ENCODE data around the gene DLG2. TPM values are rescaled to one million over a fixed set of nuclear protein-coding genes. Genes with fewer than 3 reads are reported as not detected.

Gene DLG2
- total RNA-seq, 4 donors from 2014 or later, result 11.0 to 34.2 (median 19.8) TPM

DNA sequence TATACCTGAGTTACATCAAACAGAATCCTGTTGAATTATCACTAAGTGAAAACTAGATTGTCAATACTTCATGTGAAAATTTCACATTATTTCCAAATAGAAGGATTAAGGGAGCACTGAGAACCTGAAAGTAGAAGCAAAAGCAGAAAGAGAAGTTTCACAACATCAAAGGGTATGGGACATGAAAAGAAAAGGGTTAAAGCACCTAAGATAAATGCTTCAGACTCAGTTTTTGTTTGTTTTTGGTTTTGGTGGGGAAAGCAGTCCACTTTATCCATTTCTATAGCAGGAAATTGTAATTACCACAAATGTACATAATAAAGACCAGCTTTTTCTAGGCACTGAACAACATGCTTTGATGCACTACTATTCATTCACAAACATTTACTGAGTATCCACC is 1271.2 kb downstream of the DLG2 start:
- H3K4me1 ChIP-seq, result no peaks in the 10 kb centered on the region
- H3K9me3 ChIP-seq, result no peaks in the 10 kb centered on the region
- no peak overlapping the region for H3K4me3 ChIP-seq
- no peaks in the 10 kb centered on the region for H3K27me3 ChIP-seq
- ATAC-seq, result no peak
- TF ChIP-seq, protein P1, sequence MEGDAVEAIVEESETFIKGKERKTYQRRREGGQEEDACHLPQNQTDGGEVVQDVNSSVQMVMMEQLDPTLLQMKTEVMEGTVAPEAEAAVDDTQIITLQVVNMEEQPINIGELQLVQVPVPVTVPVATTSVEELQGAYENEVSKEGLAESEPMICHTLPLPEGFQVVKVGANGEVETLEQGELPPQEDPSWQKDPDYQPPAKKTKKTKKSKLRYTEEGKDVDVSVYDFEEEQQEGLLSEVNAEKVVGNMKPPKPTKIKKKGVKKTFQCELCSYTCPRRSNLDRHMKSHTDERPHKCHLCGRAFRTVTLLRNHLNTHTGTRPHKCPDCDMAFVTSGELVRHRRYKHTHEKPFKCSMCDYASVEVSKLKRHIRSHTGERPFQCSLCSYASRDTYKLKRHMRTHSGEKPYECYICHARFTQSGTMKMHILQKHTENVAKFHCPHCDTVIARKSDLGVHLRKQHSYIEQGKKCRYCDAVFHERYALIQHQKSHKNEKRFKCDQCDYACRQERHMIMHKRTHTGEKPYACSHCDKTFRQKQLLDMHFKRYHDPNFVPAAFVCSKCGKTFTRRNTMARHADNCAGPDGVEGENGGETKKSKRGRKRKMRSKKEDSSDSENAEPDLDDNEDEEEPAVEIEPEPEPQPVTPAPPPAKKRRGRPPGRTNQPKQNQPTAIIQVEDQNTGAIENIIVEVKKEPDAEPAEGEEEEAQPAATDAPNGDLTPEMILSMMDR (IDR thresholded peaks at IDR 0.05), result no peak
- TF ChIP-seq POLR2A (IDR thresholded peaks at IDR 0.05) (no peak), EP300 (IDR thresholded peaks at IDR 0.05) (no peak), POLR2AphosphoS5 (IDR thresholded peaks at IDR 0.05) (no peak)
- no peak overlapping the region for H3K27ac ChIP-seq
- H3K36me3 ChIP-seq, result no peaks in the 10 kb centered on the region

DNA sequence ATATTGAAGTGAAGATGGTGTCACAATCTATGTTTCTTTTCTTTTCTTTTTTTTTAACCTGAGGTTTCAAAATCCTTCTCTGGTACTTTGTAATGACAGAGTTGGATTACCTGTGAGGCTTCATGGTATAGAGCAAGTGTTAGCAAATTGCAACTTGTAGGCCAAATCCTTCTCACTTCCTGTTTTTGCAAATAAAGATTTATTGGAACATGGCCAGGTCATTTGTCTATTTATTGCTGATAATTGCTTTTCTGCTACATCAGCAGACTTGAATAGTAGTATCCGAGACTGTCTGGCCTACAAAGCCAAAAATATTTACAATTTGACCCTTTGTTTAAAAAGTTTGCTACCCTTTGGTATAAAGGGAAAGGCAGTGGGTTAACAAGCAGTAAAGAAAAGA is 1281.5 kb downstream of the DLG2 start:
- ATAC-seq, result no peak
- Histone ChIP-seq H3K27me3 (no peaks in the 10 kb centered on the region), H3K36me3 (no peaks in the 10 kb centered on the region), H3K9me3 (no peaks in the 10 kb centered on the region), H3K27ac (no peak overlapping the region), H3K4me1 (no peaks in the 10 kb centered on the region), H3K4me3 (no peak overlapping the region)
- 46% methylated on average over 1 of the region's 1 CpG for WGBS, 2 donors (ENCODE audit: low coverage in 1 of 2)
- TF ChIP-seq, protein P1 (IDR thresholded peaks at IDR 0.05), result no peak
- no peak for TF ChIP-seq POLR2A (IDR thresholded peaks at IDR 0.05)
- no peak for TF ChIP-seq POLR2AphosphoS5 (IDR thresholded peaks at IDR 0.05)
- TF ChIP-seq EP300 (IDR thresholded peaks at IDR 0.05), result no peak

DNA sequence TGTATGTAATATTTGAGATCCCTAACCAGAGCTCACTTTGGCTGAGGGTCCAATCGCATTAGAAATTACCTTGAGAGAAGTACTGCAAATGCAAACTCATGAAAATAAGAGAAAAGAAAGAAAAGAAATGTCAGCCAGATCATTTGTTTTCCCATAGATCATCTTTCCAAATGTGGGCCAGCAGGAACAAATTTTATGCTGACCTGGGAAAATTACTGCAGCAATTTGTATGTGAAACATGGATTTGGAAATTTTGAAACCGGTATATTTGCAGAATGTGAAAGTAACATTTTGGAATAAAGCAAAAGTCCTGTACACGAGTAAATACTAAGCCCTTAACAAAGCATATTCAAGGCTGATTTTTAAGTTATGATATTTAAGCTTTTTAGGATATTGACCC is 1282.1 kb downstream of the DLG2 start:
- WGBS, 2 donors (ENCODE audit: low coverage in 1 of 2), result 72 to 82% methylated on average over 3 of the region's 3 CpGs
- no peak for ATAC-seq
- no peak for TF ChIP-seq POLR2A (IDR thresholded peaks at IDR 0.05)
- no peak for TF ChIP-seq POLR2AphosphoS5 (IDR thresholded peaks at IDR 0.05)
- TF ChIP-seq, protein P1 (IDR thresholded peaks at IDR 0.05), result no peak
- no peak for TF ChIP-seq EP300 (IDR thresholded peaks at IDR 0.05)
- Histone ChIP-seq H3K27ac (no peak overlapping the region), H3K4me1 (no peaks in the 10 kb centered on the region), H3K4me3 (no peak overlapping the region), H3K27me3 (no peaks in the 10 kb centered on the region), H3K9me3 (no peaks in the 10 kb centered on the region), H3K36me3 (no peaks in the 10 kb centered on the region)

DNA sequence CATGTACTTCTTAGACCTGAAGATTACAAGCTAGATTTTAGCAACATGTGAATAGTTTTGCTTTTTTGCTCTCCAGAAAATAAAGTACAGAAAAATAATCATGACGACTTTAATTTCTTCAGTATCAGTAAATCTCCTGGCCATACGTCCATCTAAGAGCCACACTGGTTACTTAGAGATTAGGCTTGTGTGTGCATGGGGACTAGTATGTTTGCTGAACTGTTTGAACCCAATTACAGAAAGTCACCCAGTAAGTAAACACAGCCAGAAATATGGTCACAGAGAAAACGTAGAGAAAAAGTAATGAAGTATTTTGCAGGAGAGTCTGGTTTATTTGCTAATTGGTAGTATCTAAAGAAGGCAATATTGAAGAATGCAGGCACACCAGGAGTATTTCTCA is 1287.3 kb downstream of the DLG2 start:
- Histone ChIP-seq H3K27ac (no peak overlapping the region), H3K36me3 (no peaks in the 10 kb centered on the region), H3K4me3 (no peak overlapping the region), H3K4me1 (no peaks in the 10 kb centered on the region), H3K27me3 (no peaks in the 10 kb centered on the region), H3K9me3 (no peaks in the 10 kb centered on the region)
- WGBS, 2 donors (ENCODE audit: low coverage in 1 of 2), result 68 to 92% methylated on average over 3 of the region's 3 CpGs
- TF ChIP-seq EP300 (IDR thresholded peaks at IDR 0.05), result no peak
- TF ChIP-seq POLR2A (IDR thresholded peaks at IDR 0.05), result no peak
- TF ChIP-seq, protein P1 (IDR thresholded peaks at IDR 0.05), result no peak
- TF ChIP-seq POLR2AphosphoS5 (IDR thresholded peaks at IDR 0.05), result no peak
- ATAC-seq, result no peak

DNA sequence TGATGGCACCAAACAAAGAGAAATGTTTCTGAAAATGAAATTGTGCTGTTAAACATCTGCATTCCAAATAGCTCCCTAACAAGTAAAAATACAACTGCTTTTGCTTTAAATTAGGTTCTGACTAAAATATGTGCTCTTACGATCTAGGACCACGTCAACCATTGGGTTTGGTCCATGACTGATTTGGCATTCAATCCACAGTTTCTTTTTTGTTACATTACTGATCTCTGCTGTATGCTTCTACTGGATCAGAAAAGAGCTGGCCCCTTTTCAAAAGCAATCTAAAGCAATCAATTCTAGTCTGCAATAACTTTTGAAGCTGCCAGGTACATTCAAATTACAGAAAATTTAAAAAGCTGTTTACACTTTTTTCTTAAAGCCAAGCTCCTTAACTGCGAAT is 1293.9 kb downstream of the DLG2 start:
- 43 to 67% methylated on average over 3 of the region's 3 CpGs for WGBS, 2 donors (ENCODE audit: low coverage in 1 of 2)
- TF ChIP-seq POLR2A (IDR thresholded peaks at IDR 0.05), result no peak
- TF ChIP-seq EP300 (IDR thresholded peaks at IDR 0.05), result no peak
- TF ChIP-seq POLR2AphosphoS5 (IDR thresholded peaks at IDR 0.05), result no peak
- TF ChIP-seq, protein P1 (IDR thresholded peaks at IDR 0.05), result no peak
- Histone ChIP-seq H3K27me3 (no peaks in the 10 kb centered on the region), H3K4me3 (no peak overlapping the region), H3K27ac (no peak overlapping the region), H3K36me3 (no peaks in the 10 kb centered on the region), H3K9me3 (no peaks in the 10 kb centered on the region), H3K4me1 (peaks cover 0 to 5% (median 0%) of the 10 kb centered on the region in 3 donors)
- no peak for ATAC-seq
